GM06990 (cell line): ENCODE measurements around the gene RAB27A.
A peak's percentile ranks its signal among the peaks of the same experiment; 100 is the strongest.

ENCODE experiments used
- DNase-seq: peaks from one replicate; pipeline ENCODE4 v3.0.0-alpha.2; 2011; ENCODE audit not compliant: insufficient read length; ENCODE audit errors: extremely low read depth
- H3K27me3 ChIP-seq: replicated peaks from 2 replicates; pipeline ENCODE4 v1.6.0; 2011; ENCODE audit warnings: low read length; ENCODE audit not compliant: control insufficient read depth, insufficient read depth
- H3K36me3 ChIP-seq: 2 replicates; pipeline ENCODE4 v1.5.1; 2011; ENCODE audit warnings: low read length; ENCODE audit not compliant: control insufficient read depth, insufficient read depth
- H3K4me3 ChIP-seq: replicated peaks from 2 replicates; pipeline ENCODE4 v1.5.1; 2011; ENCODE audit warnings: low read depth, mild to moderate bottlenecking, control low read depth, low read length
- CTCF ChIP-seq: IDR thresholded peaks from 2 replicates; pipeline ENCODE4 v1.5.1; 2011; ENCODE audit warnings: low read length, control low read depth, mild to moderate bottlenecking, inconsistent platforms; ENCODE audit not compliant: insufficient read depth, poor library complexity, severe bottlenecking

RAB27A gene

GRCh38 chr15:55279100-55279745 is 10.4 kb downstream of the RAB27A start:
- TF ChIP-seq CTCF, result no peak
- no peaks in the 10 kb centered on the region for H3K36me3 ChIP-seq
- no peak overlapping the region for H3K4me3 ChIP-seq
- no peaks in the 10 kb centered on the region for H3K27me3 ChIP-seq
- DNase-seq, result no peak

DNA sequence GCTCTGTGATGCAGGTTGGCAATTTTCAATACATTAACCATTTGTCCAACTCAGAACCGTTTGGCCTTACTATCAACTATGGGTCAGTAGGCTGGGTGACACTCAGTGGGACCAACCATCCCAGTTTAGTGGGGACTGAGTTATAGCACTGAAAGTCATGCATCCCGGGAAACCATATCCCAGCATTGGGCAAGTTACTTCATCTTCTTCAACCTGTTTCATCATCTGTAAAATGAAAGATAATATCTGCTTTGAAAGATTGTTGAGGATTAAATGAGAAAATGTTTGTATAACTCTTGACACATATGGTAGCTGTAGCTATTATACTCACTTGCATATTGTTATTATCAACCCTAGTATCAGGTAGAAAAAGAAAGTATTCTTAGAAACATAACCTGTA is 11.9 kb downstream of the RAB27A start:
- no peak for TF ChIP-seq CTCF
- H3K4me3 ChIP-seq, result no peak overlapping the region
- no peak for DNase-seq
- H3K36me3 ChIP-seq, result no peaks in the 10 kb centered on the region
- H3K27me3 ChIP-seq, result no peaks in the 10 kb centered on the region

GRCh38 chr15:55277116-55277564 is 12.5 kb downstream of the RAB27A start:
- H3K27me3 ChIP-seq, result no peaks in the 10 kb centered on the region
- TF ChIP-seq CTCF, result no peak
- H3K36me3 ChIP-seq, result no peaks in the 10 kb centered on the region
- H3K4me3 ChIP-seq, result no peak overlapping the region; the same call in 1 of the 2 replicates
- peak; percentile 60 for DNase-seq

DNA sequence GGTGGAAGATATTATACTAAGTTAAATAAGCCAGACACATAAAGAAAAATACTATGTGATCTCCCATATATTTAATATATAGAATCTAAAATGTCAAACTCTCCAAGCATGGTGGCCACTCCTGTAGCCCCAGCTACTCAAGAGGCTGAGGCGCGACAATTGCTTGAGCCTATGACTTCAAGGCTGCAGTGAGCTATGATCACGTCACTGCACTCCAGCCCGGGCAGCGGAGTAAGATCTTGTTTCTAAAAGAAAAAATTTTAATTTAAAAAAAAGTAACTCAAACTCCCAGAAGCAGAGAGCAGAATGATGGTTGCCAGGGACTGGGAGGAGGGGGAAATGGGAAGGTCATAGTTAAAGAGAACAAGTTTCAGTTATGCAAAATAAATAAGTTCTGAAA is 13.3 kb downstream of the RAB27A start:
- no peak for TF ChIP-seq CTCF
- no peaks in the 10 kb centered on the region for H3K36me3 ChIP-seq
- H3K27me3 ChIP-seq, result no peaks in the 10 kb centered on the region

GRCh38 chr15:55270291-55270690 is 19.3 kb downstream of the RAB27A start:
- H3K36me3 ChIP-seq, result no peaks in the 10 kb centered on the region
- no peak for TF ChIP-seq CTCF

More for the DNA sequence above, 13.3 kb downstream of the RAB27A start:
- no peak for DNase-seq
- peak overlapping the region; percentile 27; the same call in 1 of the 2 replicates for H3K4me3 ChIP-seq

DNA sequence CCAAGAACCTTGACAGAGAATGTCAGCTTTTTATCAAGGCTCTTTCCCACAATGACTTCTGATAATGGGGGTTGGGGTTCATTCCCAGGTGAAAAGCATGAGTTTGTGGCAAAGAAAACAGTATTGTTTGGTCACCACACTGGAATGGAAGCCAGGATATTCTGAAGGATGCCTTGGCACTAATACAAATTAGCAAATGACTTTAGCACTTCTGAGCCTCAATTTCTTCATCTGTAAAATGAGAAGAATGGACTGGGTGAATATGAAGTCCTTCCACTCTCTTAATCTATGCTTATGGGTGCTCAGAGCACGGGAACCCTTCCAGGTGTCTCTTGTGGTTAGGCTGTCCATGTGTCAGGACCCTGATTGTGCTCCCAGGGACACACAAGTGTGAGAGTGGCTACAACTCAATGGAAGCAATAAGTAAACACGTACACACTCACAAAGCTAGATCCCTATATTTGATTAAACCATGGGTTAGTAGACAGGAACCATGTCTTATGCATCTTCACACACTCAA is 21.4 kb downstream of the RAB27A start:
- no peak for TF ChIP-seq CTCF
- Histone ChIP-seq H3K4me3 (no peak overlapping the region), H3K27me3 (no peaks in the 10 kb centered on the region), H3K36me3 (no peaks in the 10 kb centered on the region)
- DNase-seq, result no peak

More at GRCh38 chr15:55270291-55270690, 19.3 kb downstream of the RAB27A start:
- no peak overlapping the region for H3K4me3 ChIP-seq
- no peaks in the 10 kb centered on the region for H3K27me3 ChIP-seq
- no peak for DNase-seq
